ENCODE data around the gene LMOD1. TPM values are rescaled to one million over a fixed set of nuclear protein-coding genes. Genes with fewer than 3 reads are reported as not detected.

LMOD1 gene
- total and polyA plus RNA-seq, 4 donors = 347 to 601 (median 418) TPM

- Histone ChIP-seq H3K36me3 (ENCODE audit: control insufficient read depth in 1 of 2, insufficient read depth in 2 of 2, low read length in 1 of 2) (peaks cover 0 to 6% of the 10 kb centered on the region in 2 donors), H3K27ac (ENCODE audit: low read depth in 1 of 2, low read length in 2 of 2) (peak overlapping the region; percentile 21 to 94), H3K27me3 (ENCODE audit: control insufficient read depth in 1 of 2, insufficient read depth in 2 of 2, low read length in 1 of 2) (no peaks in the 10 kb centered on the region), H3K4me3 (ENCODE audit: low read length in 2 of 2) (no peak overlapping the region), H3K4me1 (ENCODE audit: control insufficient read depth in 1 of 2, insufficient read depth in 2 of 2, low read length in 2 of 2) (peaks cover 10 to 13% of the 10 kb centered on the region in 2 donors), H3K9me3 (ENCODE audit: control insufficient read depth, low read length) (no peaks in the 10 kb centered on the region)
- ATAC-seq (ENCODE audit: low FRiP score) (no peak), DNase-seq (no peak)
- WGBS, 2 donors = 34 to 35% methylated on average over 5 of the region's 5 CpGs
- intact Hi-C loops (cut with DNase I) = no loop called here
These were observed 15.5 kb downstream of the LMOD1 start for GRCh38 chr1:201930803-201931202.

DNA sequence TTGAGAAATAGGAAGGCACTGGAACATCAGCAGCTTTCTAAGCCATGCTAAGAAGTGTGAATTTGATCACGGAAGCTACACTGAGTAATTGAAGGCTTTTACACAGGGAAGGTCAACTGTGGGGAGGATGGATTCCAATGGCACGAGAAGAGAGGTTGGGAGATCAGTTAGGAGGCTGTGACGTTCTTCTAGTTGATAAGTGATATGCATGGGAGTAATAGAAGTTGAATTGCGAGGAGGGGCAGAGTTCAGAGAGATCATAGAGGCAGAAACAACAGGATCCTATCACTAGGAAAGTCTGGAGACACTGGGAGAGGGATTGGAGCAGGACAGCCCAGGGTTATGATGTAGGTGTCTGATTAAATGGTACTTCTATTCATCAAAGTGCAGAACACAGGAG, 16.2 kb downstream of the LMOD1 start:
- Histone ChIP-seq H3K36me3 (ENCODE audit: control insufficient read depth in 1 of 2, insufficient read depth in 2 of 2, low read length in 1 of 2) (peaks cover 0 to 6% of the 10 kb centered on the region in 2 donors), H3K9me3 (ENCODE audit: control insufficient read depth, low read length) (no peaks in the 10 kb centered on the region), H3K4me3 (ENCODE audit: low read length in 2 of 2) (no peak overlapping the region), H3K4me1 (ENCODE audit: control insufficient read depth in 1 of 2, insufficient read depth in 2 of 2, low read length in 2 of 2) (peaks cover 10 to 13% of the 10 kb centered on the region in 2 donors), H3K27me3 (ENCODE audit: control insufficient read depth in 1 of 2, insufficient read depth in 2 of 2, low read length in 1 of 2) (no peaks in the 10 kb centered on the region), H3K27ac (ENCODE audit: low read depth in 1 of 2, low read length in 2 of 2) (peak overlapping the region; percentile 7 to 94)
- DNase-seq (no peak), ATAC-seq (ENCODE audit: low FRiP score) (no peak)
- intact Hi-C loops (cut with DNase I) = no loop called here
- 32 to 38% methylated on average over 4 of the region's 4 CpGs for WGBS, 2 donors

- Histone ChIP-seq H3K4me3 (ENCODE audit: low read length in 2 of 2) (no peak overlapping the region), H3K27ac (ENCODE audit: low read depth in 1 of 2, low read length in 2 of 2) (peak overlapping the region in 1 of 2 donors; percentile 59), H3K9me3 (ENCODE audit: control insufficient read depth, low read length) (no peaks in the 10 kb centered on the region), H3K36me3 (ENCODE audit: control insufficient read depth in 1 of 2, insufficient read depth in 2 of 2, low read length in 1 of 2) (peaks cover 0 to 3% of the 10 kb centered on the region in 2 donors), H3K27me3 (ENCODE audit: control insufficient read depth in 1 of 2, insufficient read depth in 2 of 2, low read length in 1 of 2) (no peaks in the 10 kb centered on the region), H3K4me1 (ENCODE audit: control insufficient read depth in 1 of 2, insufficient read depth in 2 of 2, low read length in 2 of 2) (peaks cover 6 to 7% of the 10 kb centered on the region in 2 donors)
- WGBS, 2 donors = 67 to 72% methylated on average over 3 of the region's 3 CpGs
- DNase-seq (no peak), ATAC-seq (ENCODE audit: low FRiP score) (no peak)
- intact Hi-C loops (cut with DNase I) = loop anchor here in 1 of 2 donors (1.0 kb wide), 1 partner anchor 18 kb away; the partner anchor contains the start of gene LMOD1
These were observed 18.1 kb downstream of the LMOD1 start for GRCh38 chr1:201928266-201928665.

GRCh38 chr1:201925981-201926645, 20.2 kb downstream of the LMOD1 start:
- Histone ChIP-seq H3K27me3 (ENCODE audit: control insufficient read depth in 1 of 2, insufficient read depth in 2 of 2, low read length in 1 of 2) (no peaks in the 10 kb centered on the region), H3K36me3 (ENCODE audit: control insufficient read depth in 1 of 2, insufficient read depth in 2 of 2, low read length in 1 of 2) (peaks cover 0 to 4% of the 10 kb centered on the region in 2 donors), H3K4me1 (ENCODE audit: control insufficient read depth in 1 of 2, insufficient read depth in 2 of 2, low read length in 2 of 2) (peaks cover 6 to 7% of the 10 kb centered on the region in 2 donors), H3K27ac (ENCODE audit: low read depth in 1 of 2, low read length in 2 of 2) (peak overlapping the region; percentile 15 to 92), H3K9me3 (ENCODE audit: control insufficient read depth, low read length) (no peaks in the 10 kb centered on the region), H3K4me3 (ENCODE audit: low read length in 2 of 2) (no peak overlapping the region)
- 15 to 17% methylated on average over 5 of the region's 5 CpGs for WGBS, 2 donors
- DNase-seq (no peak), ATAC-seq (ENCODE audit: low FRiP score) (no peak)
- intact Hi-C loops (cut with DNase I) = no loop called here

- intact Hi-C loops (cut with DNase I) = no loop called here
- Histone ChIP-seq H3K4me1 (ENCODE audit: control insufficient read depth in 1 of 2, insufficient read depth in 2 of 2, low read length in 2 of 2) (peaks cover 8% of the 10 kb centered on the region in 2 donors), H3K36me3 (ENCODE audit: control insufficient read depth in 1 of 2, insufficient read depth in 2 of 2, low read length in 1 of 2) (peaks cover 0 to 6% of the 10 kb centered on the region in 2 donors), H3K9me3 (ENCODE audit: control insufficient read depth, low read length) (no peaks in the 10 kb centered on the region), H3K27me3 (ENCODE audit: control insufficient read depth in 1 of 2, insufficient read depth in 2 of 2, low read length in 1 of 2) (no peaks in the 10 kb centered on the region), H3K4me3 (ENCODE audit: low read length in 2 of 2) (no peak overlapping the region), H3K27ac (ENCODE audit: low read depth in 1 of 2, low read length in 2 of 2) (no peak overlapping the region)
- no peak for ATAC-seq (ENCODE audit: low FRiP score)
- 52 to 67% methylated on average over 2 of the region's 2 CpGs for WGBS, 2 donors
- DNase-seq = no peak
These were observed 21.1 kb downstream of the LMOD1 start for GRCh38 chr1:201925301-201925567.

- peaks cover 2 to 5% of the 10 kb centered on the region in 2 donors for H3K4me1 ChIP-seq (ENCODE audit: control insufficient read depth in 1 of 2, insufficient read depth in 2 of 2, low read length in 2 of 2)
- no peak overlapping the region for H3K4me3 ChIP-seq (ENCODE audit: low read length in 2 of 2)
- no peak for ATAC-seq (ENCODE audit: low FRiP score)
- H3K27me3 ChIP-seq (ENCODE audit: control insufficient read depth in 1 of 2, insufficient read depth in 2 of 2, low read length in 1 of 2) = no peaks in the 10 kb centered on the region
- intact Hi-C loops (cut with DNase I) = no loop called here
- H3K27ac ChIP-seq (ENCODE audit: low read depth in 1 of 2, low read length in 2 of 2) = peak overlapping the region in 1 of 2 donors; percentile 50
- no peak for DNase-seq
- WGBS, 2 donors = 91 to 93% methylated on average over 3 of the region's 3 CpGs
- H3K9me3 ChIP-seq (ENCODE audit: control insufficient read depth, low read length) = no peaks in the 10 kb centered on the region
- H3K36me3 ChIP-seq (ENCODE audit: control insufficient read depth in 1 of 2, insufficient read depth in 2 of 2, low read length in 1 of 2) = peaks cover 3% of the 10 kb centered on the region in 2 donors
These were observed 24.3 kb downstream of the LMOD1 start for GRCh38 chr1:201921952-201922558.

DNA sequence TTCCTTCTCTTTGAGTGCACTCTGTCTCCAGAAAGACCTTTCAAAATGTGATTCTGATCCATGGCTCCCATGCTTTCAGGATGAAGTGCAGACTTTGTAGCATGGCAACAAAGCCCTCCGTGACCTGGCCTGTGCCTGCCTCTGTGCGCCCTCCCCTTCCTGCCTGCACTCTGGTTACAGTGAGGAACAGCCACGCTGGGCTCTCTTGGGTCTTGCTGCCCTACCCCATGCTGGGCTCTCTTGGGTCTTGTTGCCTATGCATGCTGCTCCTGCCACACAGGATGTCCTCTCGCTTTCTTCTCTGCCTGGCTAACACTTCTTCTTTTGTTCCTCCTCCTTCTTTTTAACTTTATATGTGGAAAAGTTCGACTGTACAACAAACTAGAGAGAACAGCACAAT, 28.0 kb downstream of the LMOD1 start:
- Histone ChIP-seq H3K27me3 (ENCODE audit: control insufficient read depth in 1 of 2, insufficient read depth in 2 of 2, low read length in 1 of 2) (no peaks in the 10 kb centered on the region), H3K4me1 (ENCODE audit: control insufficient read depth in 1 of 2, insufficient read depth in 2 of 2, low read length in 2 of 2) (peaks cover 2 to 5% of the 10 kb centered on the region in 2 donors), H3K4me3 (ENCODE audit: low read length in 2 of 2) (no peak overlapping the region), H3K9me3 (ENCODE audit: control insufficient read depth, low read length) (no peaks in the 10 kb centered on the region), H3K27ac (ENCODE audit: low read depth in 1 of 2, low read length in 2 of 2) (peak overlapping the region; percentile 85 to 92), H3K36me3 (ENCODE audit: control insufficient read depth in 1 of 2, insufficient read depth in 2 of 2, low read length in 1 of 2) (peaks cover 5 to 7% of the 10 kb centered on the region in 2 donors)
- no peak for DNase-seq
- whole genome bisulfite sequencing, 2 donors = 13 to 22% methylated on average over 5 of the region's 5 CpGs
- ATAC-seq (ENCODE audit: low FRiP score) = no peak
- intact Hi-C loops (cut with DNase I) = no loop called here

GRCh38 chr1:201917362-201918033, 28.9 kb downstream of the LMOD1 start:
- Histone ChIP-seq H3K4me1 (ENCODE audit: control insufficient read depth in 1 of 2, insufficient read depth in 2 of 2, low read length in 2 of 2) (peaks cover 2 to 6% of the 10 kb centered on the region in 2 donors), H3K27me3 (ENCODE audit: control insufficient read depth in 1 of 2, insufficient read depth in 2 of 2, low read length in 1 of 2) (no peaks in the 10 kb centered on the region), H3K9me3 (ENCODE audit: control insufficient read depth, low read length) (no peaks in the 10 kb centered on the region), H3K4me3 (ENCODE audit: low read length in 2 of 2) (no peak overlapping the region), H3K36me3 (ENCODE audit: control insufficient read depth in 1 of 2, insufficient read depth in 2 of 2, low read length in 1 of 2) (peaks cover 5 to 6% of the 10 kb centered on the region in 2 donors), H3K27ac (ENCODE audit: low read depth in 1 of 2, low read length in 2 of 2) (peak overlapping the region; percentile 85 to 97)
- DNase-seq (no peak), ATAC-seq (ENCODE audit: low FRiP score) (peak; percentile 80)
- WGBS, 2 donors = 5 to 8% methylated on average over 7 of the region's 7 CpGs
- intact Hi-C loops (cut with DNase I) = loop anchor here in 1 of 2 donors (1.0 kb wide), 1 partner anchor 25 kb away; no protein-coding TSS in a partner anchor
